BLaER1 (cell line): ENCODE measurements around the gene TNFSF13B.

Experiments
- H3K27ac ChIP-seq: shearing (Covaris generic); formaldehyde crosslinking; 2 replicates; pipeline ENCODE4 v1.8.1; 2022
- H3K27me3 ChIP-seq: shearing (Covaris generic); formaldehyde crosslinking; 2 replicates; pipeline ENCODE4 v1.8.1; 2022
- H3K36me3 ChIP-seq: shearing (Covaris generic); formaldehyde crosslinking; 2 replicates; pipeline ENCODE4 v1.8.1; 2022
- H3K4me1 ChIP-seq: shearing (Covaris generic); formaldehyde crosslinking; 2 replicates; pipeline ENCODE4 v1.8.1; 2022
- H3K4me2 ChIP-seq: shearing (Covaris generic); formaldehyde crosslinking; 2 replicates; pipeline ENCODE4 v1.8.1; 2022
- H3K4me3 ChIP-seq: shearing (Covaris generic); formaldehyde crosslinking; 2 replicates; pipeline ENCODE4 v1.8.1; 2022
- H3K9ac ChIP-seq: shearing (Covaris generic); formaldehyde crosslinking; 2 replicates; pipeline ENCODE4 v1.8.1; 2022
- H3K9me3 ChIP-seq: shearing (Covaris generic); formaldehyde crosslinking; 2 replicates; pipeline ENCODE4 v1.8.1; 2022
- H4K20me1 ChIP-seq: shearing (Covaris generic); formaldehyde crosslinking; 2 replicates; pipeline ENCODE4 v1.8.1; 2022
- Cebpa-rat ChIP-seq: shearing (Covaris generic); IDR thresholded peaks from 2 replicates; pipeline ENCODE4 v1.8.1; 2022

The TNFSF13B gene

DNA sequence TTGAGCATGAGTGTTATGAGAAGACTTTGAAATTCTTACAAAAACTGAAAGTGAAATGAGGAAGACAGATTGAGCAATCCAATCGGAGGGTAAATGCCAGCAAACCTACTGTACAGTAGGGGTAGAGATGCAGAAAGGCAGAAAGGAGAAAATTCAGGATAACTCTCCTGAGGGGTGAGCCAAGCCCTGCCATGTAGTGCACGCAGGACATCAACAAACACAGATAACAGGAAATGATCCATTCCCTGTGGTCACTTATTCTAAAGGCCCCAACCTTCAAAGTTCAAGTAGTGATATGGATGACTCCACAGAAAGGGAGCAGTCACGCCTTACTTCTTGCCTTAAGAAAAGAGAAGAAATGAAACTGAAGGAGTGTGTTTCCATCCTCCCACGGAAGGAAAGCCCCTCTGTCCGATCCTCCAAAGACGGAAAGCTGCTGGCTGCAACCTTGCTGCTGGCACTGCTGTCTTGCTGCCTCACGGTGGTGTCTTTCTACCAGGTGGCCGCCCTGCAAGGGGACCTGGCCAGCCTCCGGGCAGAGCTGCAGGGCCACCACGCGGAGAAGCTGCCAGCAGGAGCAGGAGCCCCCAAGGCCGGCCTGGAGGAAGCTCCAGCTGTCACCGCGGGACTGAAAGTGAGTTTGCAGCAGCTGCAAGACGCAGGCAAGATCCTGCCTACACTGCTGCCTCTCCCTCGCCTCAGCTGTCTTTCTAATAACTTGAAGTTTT lies at the start of gene TNFSF13B:
TNFSF13B (plus strand) TSS at position 118 of the 728 bp plus-strand sequence; CDS start at position 296, 178 bp downstream.
- Histone ChIP-seq H3K9me3 (no peaks in the 10 kb centered on the region), H3K36me3 (no peaks in the 10 kb centered on the region), H3K4me2 (peak within 1 kb of the TSS; percentile 84), H3K4me3 (peak within 1 kb of the TSS; percentile 54), H3K9ac (peak within 1 kb of the TSS; percentile 46; the same call in 1 of the 2 replicates), H3K27me3 (no peaks in the 10 kb centered on the region), H3K4me1 (peaks cover 32% of the 10 kb centered on the region), H4K20me1 (no peaks in the 10 kb centered on the region), H3K27ac (no peak within 1 kb of the TSS; the same call in 1 of the 2 replicates)
- peak; percentile 93 for TF ChIP-seq Cebpa-rat

- no peak for TF ChIP-seq Cebpa-rat
- no peak overlapping the region for H3K4me3 ChIP-seq
- H3K9ac ChIP-seq, result no peak overlapping the region
- H3K4me1 ChIP-seq, result peaks cover 51% of the 10 kb centered on the region
- H4K20me1 ChIP-seq, result peaks cover 60% of the 10 kb centered on the region
- peak overlapping the region; percentile 87 for H3K4me2 ChIP-seq
- H3K27ac ChIP-seq, result no peak overlapping the region
- no peaks in the 10 kb centered on the region for H3K9me3 ChIP-seq
- peaks cover 12% of the 10 kb centered on the region; the same call in 1 of the 2 replicates for H3K36me3 ChIP-seq
- H3K27me3 ChIP-seq, result no peaks in the 10 kb centered on the region
Measured at GRCh38 chr13:108220041-108220440, 49.5 kb upstream of the TNFSF13B start.

DNA sequence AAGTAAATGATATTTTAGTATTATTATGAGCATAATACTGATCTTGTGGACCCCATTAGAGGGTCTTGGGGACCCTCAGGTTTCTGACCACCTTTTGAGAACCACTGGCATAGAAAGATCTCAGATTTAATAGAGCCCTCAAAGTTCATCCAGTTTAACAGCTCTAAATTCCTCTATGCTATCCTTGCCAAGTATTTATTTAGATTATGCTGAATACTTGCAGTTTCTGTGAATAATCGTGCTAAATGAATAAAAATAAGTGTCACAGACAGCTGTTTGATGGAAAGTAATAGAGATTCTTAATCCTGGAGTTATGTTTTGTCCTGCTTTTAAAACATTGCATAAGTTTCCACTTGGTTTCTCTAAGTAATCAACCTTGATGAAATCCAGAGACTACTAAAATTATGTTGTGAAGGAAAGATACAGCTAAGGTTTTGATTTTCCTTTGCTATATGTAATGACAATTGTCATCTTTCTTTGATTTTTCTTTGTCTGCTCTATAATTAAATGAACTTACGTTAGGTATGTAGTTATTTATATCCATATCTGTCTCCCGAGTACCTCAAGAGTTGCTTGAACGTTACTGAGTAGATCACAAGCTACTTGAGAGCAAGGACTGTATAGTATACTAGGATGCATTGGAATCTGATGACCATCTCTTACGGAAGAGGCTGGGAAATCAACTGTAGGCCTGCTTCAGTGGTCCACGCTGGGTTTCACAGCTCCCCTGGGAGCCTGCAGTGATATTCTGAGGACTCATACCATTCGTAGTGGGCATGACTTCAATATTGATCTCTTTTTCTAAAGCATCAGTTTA lies 45.6 kb upstream of the TNFSF13B start:
- peaks cover 12% of the 10 kb centered on the region; the same call in 1 of the 2 replicates for H3K36me3 ChIP-seq
- H3K4me1 ChIP-seq, result peaks cover 44% of the 10 kb centered on the region
- H3K27me3 ChIP-seq, result no peaks in the 10 kb centered on the region
- no peak overlapping the region for H3K4me3 ChIP-seq
- no peak overlapping the region for H3K27ac ChIP-seq
- no peak for TF ChIP-seq Cebpa-rat
- no peak overlapping the region for H3K4me2 ChIP-seq
- no peaks in the 10 kb centered on the region for H3K9me3 ChIP-seq
- H4K20me1 ChIP-seq, result peaks cover 94% of the 10 kb centered on the region
- H3K9ac ChIP-seq, result no peak overlapping the region

GRCh38 chr13:108225440-108225839 lies 44.1 kb upstream of the TNFSF13B start:
- Histone ChIP-seq H4K20me1 (peaks cover 92% of the 10 kb centered on the region), H3K36me3 (peaks cover 27% of the 10 kb centered on the region), H3K4me3 (no peak overlapping the region), H3K27ac (no peak overlapping the region), H3K27me3 (no peaks in the 10 kb centered on the region), H3K4me2 (peak overlapping the region; percentile 14; the same call in 1 of the 2 replicates), H3K9ac (no peak overlapping the region), H3K9me3 (no peaks in the 10 kb centered on the region), H3K4me1 (peaks cover 30% of the 10 kb centered on the region)
- TF ChIP-seq Cebpa-rat, result no peak

GRCh38 chr13:108226184-108226583 lies 43.3 kb upstream of the TNFSF13B start:
- H3K9ac ChIP-seq, result no peak overlapping the region
- no peaks in the 10 kb centered on the region for H3K27me3 ChIP-seq
- peaks cover 84% of the 10 kb centered on the region for H4K20me1 ChIP-seq
- peaks cover 31% of the 10 kb centered on the region for H3K36me3 ChIP-seq
- H3K4me1 ChIP-seq, result peaks cover 23% of the 10 kb centered on the region
- no peak for TF ChIP-seq Cebpa-rat
- no peaks in the 10 kb centered on the region for H3K9me3 ChIP-seq
- H3K4me3 ChIP-seq, result no peak overlapping the region
- H3K27ac ChIP-seq, result no peak overlapping the region
- H3K4me2 ChIP-seq, result no peak overlapping the region

DNA sequence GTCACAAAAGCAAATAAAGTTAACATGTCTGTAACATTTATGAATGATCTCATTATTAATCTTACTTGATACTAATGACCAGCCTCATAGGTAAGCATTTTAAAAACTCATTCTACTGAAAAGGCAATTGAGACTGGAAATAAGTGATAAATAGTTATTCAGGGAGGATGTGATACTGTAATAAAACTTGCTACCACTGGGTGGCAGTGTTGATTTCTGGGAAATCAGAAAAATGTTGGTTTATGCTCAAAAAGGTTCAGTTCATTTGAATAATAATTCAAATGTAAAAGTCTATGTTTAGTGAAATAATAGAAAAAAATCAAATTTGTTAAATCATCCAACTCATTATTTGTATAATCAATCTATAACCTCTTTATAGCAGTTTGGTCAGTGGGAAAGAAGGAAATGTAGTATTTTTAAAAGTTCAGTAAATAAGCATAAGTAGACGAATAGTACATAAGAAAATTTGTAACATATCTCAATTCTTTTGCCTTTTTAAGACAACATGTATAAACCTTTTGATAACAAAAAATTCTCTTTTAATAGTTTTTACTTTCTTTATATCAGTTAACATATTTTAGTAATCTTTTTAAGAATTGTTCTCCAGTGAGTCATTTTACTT lies 41.8 kb upstream of the TNFSF13B start:
- peaks cover 82% of the 10 kb centered on the region for H4K20me1 ChIP-seq

GRCh38 chr13:108230377-108230776 lies 39.1 kb upstream of the TNFSF13B start:
- TF ChIP-seq Cebpa-rat, result no peak
- no peak overlapping the region for H3K27ac ChIP-seq
- peaks cover 22% of the 10 kb centered on the region for H3K36me3 ChIP-seq
- no peaks in the 10 kb centered on the region for H3K9me3 ChIP-seq
- H3K4me1 ChIP-seq, result peaks cover 10% of the 10 kb centered on the region
- peaks cover 56% of the 10 kb centered on the region for H4K20me1 ChIP-seq
- H3K4me2 ChIP-seq, result no peak overlapping the region
- no peak overlapping the region for H3K9ac ChIP-seq
- no peak overlapping the region for H3K4me3 ChIP-seq
- no peaks in the 10 kb centered on the region for H3K27me3 ChIP-seq

More for the DNA sequence above, 41.8 kb upstream of the TNFSF13B start:
- Histone ChIP-seq H3K4me2 (no peak overlapping the region), H3K4me3 (no peak overlapping the region), H3K27me3 (no peaks in the 10 kb centered on the region), H3K36me3 (peaks cover 30% of the 10 kb centered on the region), H3K27ac (no peak overlapping the region), H3K9me3 (no peaks in the 10 kb centered on the region), H3K4me1 (peaks cover 22% of the 10 kb centered on the region), H3K9ac (no peak overlapping the region)
- no peak for TF ChIP-seq Cebpa-rat

- Histone ChIP-seq H3K27ac (no peak overlapping the region), H4K20me1 (no peaks in the 10 kb centered on the region), H3K36me3 (no peaks in the 10 kb centered on the region), H3K4me1 (no peaks in the 10 kb centered on the region), H3K4me3 (no peak overlapping the region), H3K9ac (no peak overlapping the region), H3K27me3 (no peaks in the 10 kb centered on the region), H3K4me2 (no peak overlapping the region), H3K9me3 (peaks cover 21% of the 10 kb centered on the region)
- no peak for TF ChIP-seq Cebpa-rat
Measured at GRCh38 chr13:108249150-108249549, 20.4 kb upstream of the TNFSF13B start.

GRCh38 chr13:108257248-108257647 lies 12.3 kb upstream of the TNFSF13B start:
- Histone ChIP-seq H3K9me3 (0 out of 2 replicates have a peak, but pooled peaks cover 1% of the 10 kb centered on the region), H3K36me3 (0 out of 2 replicates have a peak, but pooled peaks cover 2% of the 10 kb centered on the region), H3K27ac (no peak overlapping the region), H3K9ac (no peak overlapping the region), H3K4me3 (no peak overlapping the region), H3K4me2 (no peak overlapping the region), H3K27me3 (no peaks in the 10 kb centered on the region), H4K20me1 (no peaks in the 10 kb centered on the region), H3K4me1 (no peaks in the 10 kb centered on the region)
- no peak for TF ChIP-seq Cebpa-rat
